Brain microvascular endothelial cell (primary cell): Measurements from ENCODE around the gene ARHGAP6.

Experiments used
- DNase-seq: peaks from one replicate; pipeline ENCODE4 v3.0.0-alpha.2; 2020
- H3K27ac ChIP-seq: fragments of 250-450 bp; sonication (Bioruptor Pico); 2 replicates; pipeline ENCODE4 v1.5.1; 2020; ENCODE audit warnings: mild to moderate bottlenecking, moderate library complexity
- H3K27me3 ChIP-seq: fragments of 250-450 bp; sonication (Bioruptor Pico); replicated peaks from 2 replicates; pipeline ENCODE4 v1.5.1; 2020; ENCODE audit warnings: mild to moderate bottlenecking
- H3K36me3 ChIP-seq: fragments of 250-450 bp; sonication (Bioruptor Pico); replicated peaks from 2 replicates; pipeline ENCODE4 v1.5.1; 2020; ENCODE audit warnings: mild to moderate bottlenecking
- H3K4me3 ChIP-seq: 2 replicates; pipeline ENCODE4 v1.5.1; 2011; ENCODE audit warnings: low read depth, mild to moderate bottlenecking, control low read depth, low read length, moderate library complexity
- in situ Hi-C: cut with HindIII; loops from 2 replicates; pipeline ENCODE4 v1.10.0; 2017; ENCODE audit warnings: low sequenced_read_pairs, low pct_ligation_motif_present
- TF ChIP-seq, protein P1 (sequence below): IDR thresholded peaks from 2 replicates; pipeline ENCODE4 v1.5.1; 2011; ENCODE audit warnings: low read depth, mild to moderate bottlenecking, moderate library complexity, low read length, control low read depth, inconsistent platforms; ENCODE audit errors: missing control alignments

ARHGAP6 gene

GRCh38 chrX:11672213-11672612 is 6.5 kb upstream of the ARHGAP6 start:
- DNase-seq: no peak
- TF ChIP-seq, protein P1, sequence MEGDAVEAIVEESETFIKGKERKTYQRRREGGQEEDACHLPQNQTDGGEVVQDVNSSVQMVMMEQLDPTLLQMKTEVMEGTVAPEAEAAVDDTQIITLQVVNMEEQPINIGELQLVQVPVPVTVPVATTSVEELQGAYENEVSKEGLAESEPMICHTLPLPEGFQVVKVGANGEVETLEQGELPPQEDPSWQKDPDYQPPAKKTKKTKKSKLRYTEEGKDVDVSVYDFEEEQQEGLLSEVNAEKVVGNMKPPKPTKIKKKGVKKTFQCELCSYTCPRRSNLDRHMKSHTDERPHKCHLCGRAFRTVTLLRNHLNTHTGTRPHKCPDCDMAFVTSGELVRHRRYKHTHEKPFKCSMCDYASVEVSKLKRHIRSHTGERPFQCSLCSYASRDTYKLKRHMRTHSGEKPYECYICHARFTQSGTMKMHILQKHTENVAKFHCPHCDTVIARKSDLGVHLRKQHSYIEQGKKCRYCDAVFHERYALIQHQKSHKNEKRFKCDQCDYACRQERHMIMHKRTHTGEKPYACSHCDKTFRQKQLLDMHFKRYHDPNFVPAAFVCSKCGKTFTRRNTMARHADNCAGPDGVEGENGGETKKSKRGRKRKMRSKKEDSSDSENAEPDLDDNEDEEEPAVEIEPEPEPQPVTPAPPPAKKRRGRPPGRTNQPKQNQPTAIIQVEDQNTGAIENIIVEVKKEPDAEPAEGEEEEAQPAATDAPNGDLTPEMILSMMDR: no peak
- no peak overlapping the region for H3K27ac ChIP-seq
- in situ Hi-C loops: no loop called here
- H3K4me3 ChIP-seq: no peak overlapping the region
- no peaks in the 10 kb centered on the region for H3K27me3 ChIP-seq
- no peaks in the 10 kb centered on the region for H3K36me3 ChIP-seq

DNA sequence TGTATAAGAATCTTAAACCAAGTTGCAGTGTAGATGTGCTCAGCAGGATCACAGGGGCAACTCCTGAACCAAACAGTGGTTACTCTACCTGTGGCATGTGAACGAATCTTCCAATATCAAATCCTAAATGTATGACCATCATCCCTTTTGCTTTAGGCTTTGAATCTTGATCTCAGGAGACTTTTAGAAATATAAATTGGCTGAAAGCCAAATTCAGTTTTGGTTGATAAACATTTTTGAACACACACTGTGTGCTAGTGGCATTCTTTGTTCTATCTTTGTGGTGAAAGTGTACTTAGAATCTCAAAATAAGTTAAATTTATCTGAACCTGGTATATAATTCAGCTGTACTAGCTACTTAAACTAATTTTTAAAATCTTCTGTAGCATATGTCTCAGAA is 4.6 kb upstream of the ARHGAP6 start:
- TF ChIP-seq, protein P1: no peak
- H3K27me3 ChIP-seq: no peaks in the 10 kb centered on the region
- no peak overlapping the region for H3K27ac ChIP-seq
- H3K36me3 ChIP-seq: no peaks in the 10 kb centered on the region
- no peak overlapping the region for H3K4me3 ChIP-seq
- no peak for DNase-seq
- in situ Hi-C loops: no loop called here

DNA sequence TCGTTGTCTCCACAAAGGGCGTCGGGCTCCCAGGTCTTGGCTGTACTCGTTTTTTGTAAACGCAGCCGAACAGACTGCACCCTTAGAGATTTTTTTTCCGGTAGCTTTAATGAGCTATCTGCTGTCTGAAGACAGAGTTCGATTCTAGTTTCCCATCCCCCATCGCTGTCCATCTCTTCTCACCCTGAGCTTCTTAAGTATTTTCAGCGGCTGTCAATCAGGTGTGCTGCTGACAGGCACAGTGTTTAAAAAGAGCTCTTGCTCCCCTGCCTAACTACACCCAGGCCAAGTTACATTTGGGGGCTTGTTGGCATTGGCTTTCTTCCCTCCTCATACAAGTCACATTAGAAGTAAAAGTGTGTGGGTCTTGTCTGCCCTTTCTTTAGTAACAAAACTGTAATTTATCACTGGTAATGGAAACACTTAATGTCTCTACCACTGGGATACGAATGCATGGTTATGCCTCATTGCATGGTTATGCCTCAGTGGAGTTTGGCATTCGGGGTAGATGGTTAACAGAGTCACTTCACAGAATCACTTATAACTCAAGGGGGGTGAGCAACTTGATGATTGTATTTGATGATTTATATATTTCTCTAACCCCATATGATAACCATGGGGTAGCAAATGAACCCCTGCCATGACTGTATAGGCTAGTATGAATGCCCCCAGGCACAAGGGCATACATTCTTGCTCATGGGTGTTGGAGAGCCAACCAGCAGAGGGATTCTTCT is 1.4 kb upstream of the ARHGAP6 start:
- TF ChIP-seq, protein P1: no peak
- no peaks in the 10 kb centered on the region for H3K27me3 ChIP-seq
- in situ Hi-C loops: no loop called here

DNA sequence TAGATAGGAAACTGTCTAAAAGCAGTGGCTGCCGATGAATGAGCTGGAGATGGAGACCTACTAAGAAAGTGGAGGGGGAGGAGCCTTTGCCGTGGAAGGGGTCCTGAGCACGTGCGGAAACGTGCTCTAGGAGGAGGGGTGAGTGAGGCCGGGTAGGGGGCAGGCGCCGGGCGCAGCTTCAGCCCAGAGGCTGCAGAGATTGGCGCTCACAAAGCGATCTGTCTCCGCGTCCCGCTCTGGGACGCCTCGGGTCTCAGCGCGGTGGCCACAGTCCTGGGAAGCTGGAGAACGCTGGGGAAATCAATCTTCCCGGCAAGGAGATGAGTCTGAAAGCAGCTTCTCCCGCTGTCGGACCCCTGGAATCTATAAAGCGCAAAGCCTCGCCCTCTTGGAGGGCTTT is 444 bp upstream of the ARHGAP6 start:
- DNase-seq: no peak
- Histone ChIP-seq H3K27me3 (no peaks in the 10 kb centered on the region), H3K36me3 (no peaks in the 10 kb centered on the region), H3K27ac (no peak overlapping the region), H3K4me3 (peak overlapping the region; percentile 57)
- TF ChIP-seq, protein P1: no peak
- in situ Hi-C loops: no loop called here

More for the DNA sequence above, 1.4 kb upstream of the ARHGAP6 start:
- H3K36me3 ChIP-seq: no peaks in the 10 kb centered on the region
- no peak overlapping the region for H3K27ac ChIP-seq
- H3K4me3 ChIP-seq: no peak overlapping the region
- DNase-seq: no peak

GRCh38 chrX:11664211-11665167 is 1.2 kb downstream of the ARHGAP6 start:
- no peak for DNase-seq
- in situ Hi-C loops: no loop called here
- no peak overlapping the region for H3K27ac ChIP-seq
- H3K4me3 ChIP-seq: peak overlapping the region; percentile 57
- H3K27me3 ChIP-seq: no peaks in the 10 kb centered on the region
- TF ChIP-seq, protein P1: no peak
- H3K36me3 ChIP-seq: no peaks in the 10 kb centered on the region
